ENCODE data around the gene EMB.
"Not testable (repeated sequence)": the region's sequence is repeated elsewhere in the genome, so short reads cannot be mapped to it uniquely, and the experiment has no call there.

The EMB gene, protein sequence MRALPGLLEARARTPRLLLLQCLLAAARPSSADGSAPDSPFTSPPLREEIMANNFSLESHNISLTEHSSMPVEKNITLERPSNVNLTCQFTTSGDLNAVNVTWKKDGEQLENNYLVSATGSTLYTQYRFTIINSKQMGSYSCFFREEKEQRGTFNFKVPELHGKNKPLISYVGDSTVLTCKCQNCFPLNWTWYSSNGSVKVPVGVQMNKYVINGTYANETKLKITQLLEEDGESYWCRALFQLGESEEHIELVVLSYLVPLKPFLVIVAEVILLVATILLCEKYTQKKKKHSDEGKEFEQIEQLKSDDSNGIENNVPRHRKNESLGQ

DNA sequence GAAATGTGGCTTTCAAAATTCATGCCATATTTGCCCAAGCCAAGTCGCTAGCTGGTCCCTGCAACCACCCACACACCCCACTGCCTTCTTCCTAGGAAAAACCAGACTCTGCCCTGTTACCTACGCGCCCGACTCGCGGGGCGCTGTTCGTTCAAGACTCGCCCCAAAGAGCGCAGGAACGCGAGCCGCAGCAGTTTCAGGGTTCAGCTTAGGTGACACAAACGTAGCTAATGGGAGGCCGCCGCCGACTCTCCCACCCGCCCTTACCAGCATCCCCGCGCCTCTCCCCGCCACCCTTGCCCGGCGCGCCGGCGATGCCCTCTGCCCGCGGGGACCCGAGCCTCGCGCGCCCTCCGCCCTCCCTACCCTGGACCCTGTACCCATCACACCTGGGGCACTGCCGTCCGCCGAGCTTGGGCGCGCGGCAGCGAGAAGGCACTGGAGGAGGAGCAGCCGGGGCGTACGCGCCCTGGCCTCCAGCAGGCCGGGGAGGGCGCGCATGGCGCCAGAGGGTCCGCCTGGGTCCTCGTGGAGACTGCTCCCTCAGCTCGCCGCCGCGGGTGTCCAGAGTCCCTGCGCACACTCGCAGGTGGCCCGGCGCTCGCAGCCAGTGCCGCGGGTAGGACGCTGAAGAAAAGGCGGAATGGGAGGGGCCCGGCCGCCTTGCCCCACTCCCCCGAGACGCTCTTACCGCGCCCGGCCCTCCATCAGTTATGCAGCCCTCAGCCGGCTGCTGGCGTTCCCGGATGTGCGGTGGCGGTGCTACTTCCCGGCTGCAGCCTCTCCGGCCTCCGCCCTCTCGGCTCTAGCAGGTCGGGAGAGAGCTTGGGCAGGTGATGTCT, at the start of gene EMB:
TSS of gene EMB (minus strand) at position 638 of the 842 bp plus-strand sequence. CDS start at position 501, 137 bp downstream.
- DNase-seq: peak; percentile 17

DNA sequence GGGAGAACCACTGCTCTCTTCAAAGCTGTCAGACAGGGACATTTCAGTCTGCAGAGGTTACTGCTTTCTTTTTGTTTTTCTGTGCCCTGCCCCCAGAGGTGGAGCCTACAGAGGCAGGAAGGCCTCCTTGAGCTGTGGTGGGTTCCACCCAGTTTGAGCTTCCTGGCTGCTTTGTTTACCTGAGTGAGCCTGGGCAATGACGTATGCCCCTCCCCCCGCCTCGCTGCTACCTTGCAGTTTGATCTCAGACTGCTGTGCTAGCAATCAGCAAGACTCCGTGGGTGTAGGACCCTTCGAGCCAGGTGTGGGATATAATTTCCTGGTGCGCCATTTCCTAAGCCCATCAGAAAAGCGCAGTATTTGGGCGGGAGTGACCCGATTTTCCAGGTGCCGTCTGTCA, 48.4 kb upstream of the EMB start:
- DNase-seq: not testable (repeated sequence)

DNA sequence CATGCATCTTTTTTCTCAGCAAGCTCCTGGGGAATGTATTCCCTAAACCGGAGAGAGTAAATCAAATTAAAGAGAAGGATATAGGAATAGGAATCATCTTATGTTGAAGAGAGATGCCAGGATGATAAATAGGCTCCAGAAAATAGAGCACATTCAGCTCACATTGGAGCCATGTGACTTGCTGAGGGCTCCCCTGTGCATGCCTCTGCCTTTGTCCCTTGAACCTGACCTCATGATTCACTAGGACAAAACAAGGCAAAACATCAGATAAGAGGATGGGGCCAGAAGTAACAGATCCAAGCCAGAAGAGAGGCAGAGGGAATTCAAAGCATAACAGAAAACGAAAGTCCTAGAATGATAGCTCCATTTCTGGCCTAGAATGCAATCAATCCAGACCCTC, 37.7 kb upstream of the EMB start:
- not testable (repeated sequence) for DNase-seq

DNA sequence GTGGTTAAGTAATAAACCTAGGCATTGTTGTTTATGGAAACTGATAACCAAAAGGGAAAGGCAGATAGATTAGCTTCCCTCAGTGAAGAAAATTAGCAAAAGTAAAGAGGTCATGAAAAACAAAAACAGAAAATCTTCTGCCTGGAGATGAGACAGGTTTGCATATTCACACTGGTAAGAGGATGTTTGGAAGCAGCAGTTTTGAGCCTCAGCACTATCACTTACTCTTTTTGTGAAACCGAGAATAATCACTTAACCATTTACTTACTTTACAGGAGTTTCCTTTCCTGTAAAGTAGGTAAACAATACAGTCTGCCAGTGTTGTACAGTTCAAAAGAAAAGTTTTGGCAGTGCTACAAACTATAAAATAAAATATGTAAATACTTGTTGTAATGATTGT, 35.5 kb upstream of the EMB start:
- DNase-seq: no peak

DNA sequence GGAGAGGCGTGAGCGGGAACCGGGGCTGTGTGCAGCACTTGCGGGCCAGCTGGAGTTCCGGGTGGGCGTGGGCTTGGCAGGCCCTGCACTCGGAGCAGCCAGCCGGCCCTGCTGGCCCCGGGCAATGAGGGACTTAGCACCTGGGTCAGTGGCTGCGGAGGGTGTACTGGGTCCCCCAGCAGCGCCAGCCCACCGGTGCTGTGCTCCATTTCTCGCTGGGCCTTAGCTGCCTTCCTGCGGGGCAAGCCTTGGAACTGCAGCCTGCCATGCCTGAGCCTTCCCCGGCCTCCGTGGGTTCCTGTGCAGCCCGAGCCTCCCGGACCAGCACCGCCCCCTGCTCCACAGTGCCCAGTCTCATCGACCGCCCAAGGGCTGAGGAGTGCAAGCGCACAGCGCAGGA, 23.9 kb upstream of the EMB start:
- not testable (repeated sequence) for DNase-seq

DNA sequence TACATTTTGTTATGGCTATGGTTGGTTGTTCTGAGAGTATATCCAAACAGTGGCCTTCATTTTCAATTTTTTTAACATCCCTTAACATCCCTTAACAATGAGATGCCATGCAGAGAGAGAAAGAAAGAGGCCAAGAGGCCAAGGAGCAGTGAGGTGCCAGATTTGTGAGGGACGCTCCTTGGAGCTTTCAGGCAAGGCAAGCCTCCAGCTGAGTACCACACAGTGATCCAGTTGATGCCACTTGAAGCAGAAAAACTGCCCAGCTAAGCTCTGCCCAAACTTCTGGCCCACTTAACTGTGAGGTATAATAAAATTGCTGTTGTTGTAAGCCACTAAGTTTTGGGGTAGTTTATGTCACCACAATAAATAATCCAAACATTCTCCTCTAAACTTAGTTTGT, 22.6 kb upstream of the EMB start:
- DNase-seq: no peak

DNA sequence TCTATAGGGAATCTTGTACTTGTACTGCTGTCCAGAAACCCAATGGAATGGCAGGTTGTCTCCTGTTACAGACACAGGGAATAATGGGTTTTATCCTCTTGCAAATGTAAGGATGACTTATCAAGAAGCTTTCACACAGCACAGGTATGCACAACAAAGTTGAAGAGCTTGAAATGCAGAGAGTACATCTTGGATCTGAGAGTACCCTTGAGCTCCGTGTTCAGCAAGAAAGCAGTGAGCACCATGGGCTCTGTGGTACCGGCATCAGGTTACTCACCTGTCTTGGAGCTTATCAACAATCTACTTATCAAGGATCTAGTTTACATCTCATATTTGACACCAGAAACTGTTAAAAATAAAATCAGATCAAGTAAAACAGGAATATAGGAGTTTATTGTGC, 22.0 kb upstream of the EMB start:
- no peak for DNase-seq

DNA sequence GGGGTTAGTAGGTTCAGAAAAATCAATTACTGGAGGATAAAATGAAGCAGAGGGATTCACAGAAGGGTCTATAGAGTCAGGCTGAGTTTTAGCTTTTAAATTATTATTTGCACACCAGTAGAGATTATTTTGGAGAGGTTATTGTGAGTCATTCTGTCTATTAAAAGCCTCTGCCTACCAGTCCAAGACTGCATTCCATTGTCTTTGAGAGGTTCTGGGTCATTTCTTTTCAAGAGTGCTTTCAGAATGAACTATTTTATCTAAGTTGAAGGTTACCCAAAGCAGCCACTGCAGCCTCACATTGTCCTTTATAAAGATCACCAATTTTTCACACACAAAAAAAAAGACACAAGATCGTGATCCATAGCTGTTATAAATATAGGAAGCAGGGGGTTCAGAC, 21.5 kb upstream of the EMB start:
- not testable (repeated sequence) for DNase-seq

DNA sequence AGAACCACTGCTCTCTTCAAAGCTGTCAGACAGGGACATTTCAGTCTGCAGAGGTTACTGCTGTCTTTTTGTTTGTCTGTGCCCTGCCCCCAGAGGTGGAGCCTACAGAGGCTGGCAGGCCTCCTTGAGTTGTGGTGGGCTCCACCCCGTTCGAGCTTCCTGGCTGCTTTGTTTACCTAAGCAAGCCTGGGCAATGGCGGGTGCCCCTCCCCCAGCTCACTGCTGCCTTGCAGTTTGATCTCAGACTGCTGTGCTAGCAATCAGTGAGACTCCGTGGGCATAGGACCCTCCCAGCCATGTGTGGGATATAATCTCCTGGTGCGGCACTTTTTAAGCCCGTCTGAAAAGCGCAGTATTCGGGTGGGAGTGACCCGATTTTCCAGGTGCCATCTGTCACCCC, 17.3 kb upstream of the EMB start:
- DNase-seq: not testable (repeated sequence)

DNA sequence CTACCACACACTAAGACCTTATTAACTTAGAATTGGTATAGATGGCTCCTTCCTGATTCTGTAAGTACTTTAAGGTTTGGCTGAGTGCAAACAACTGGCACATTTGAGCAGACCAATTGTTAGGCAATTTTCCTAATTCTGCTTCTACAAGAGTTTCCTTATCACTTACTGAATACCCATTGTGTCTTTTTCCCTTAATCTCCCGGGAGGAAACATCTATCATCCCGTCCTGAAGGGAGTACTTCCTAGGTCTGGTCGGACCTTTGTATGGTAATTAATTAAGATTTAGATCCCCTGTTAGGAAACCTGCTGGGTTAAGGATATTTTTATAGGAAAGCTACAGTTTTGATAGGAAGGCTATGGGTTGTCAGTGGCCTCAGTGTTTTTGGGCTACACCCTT, 8.2 kb upstream of the EMB start:
- not testable (repeated sequence) for DNase-seq

DNA sequence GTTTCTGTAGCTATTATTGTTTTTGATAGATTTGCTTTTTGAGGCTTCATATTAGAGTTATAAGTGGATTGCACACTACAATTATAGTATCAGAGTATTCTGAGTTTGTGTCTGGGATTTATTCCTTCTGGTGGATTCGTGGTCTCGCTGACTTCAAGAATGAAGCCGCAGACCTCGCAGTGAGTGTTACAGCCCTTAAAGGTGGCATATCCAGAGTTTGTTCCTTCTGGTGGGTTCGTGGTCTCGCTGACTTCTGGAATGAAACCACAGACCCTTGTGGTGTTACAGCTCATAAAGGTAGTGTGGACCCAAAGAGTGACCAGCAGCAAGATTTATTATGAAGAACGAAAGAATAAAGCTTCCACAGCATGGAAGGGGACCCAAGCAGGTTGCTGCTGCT, 6.9 kb upstream of the EMB start:
- no peak for DNase-seq

DNA sequence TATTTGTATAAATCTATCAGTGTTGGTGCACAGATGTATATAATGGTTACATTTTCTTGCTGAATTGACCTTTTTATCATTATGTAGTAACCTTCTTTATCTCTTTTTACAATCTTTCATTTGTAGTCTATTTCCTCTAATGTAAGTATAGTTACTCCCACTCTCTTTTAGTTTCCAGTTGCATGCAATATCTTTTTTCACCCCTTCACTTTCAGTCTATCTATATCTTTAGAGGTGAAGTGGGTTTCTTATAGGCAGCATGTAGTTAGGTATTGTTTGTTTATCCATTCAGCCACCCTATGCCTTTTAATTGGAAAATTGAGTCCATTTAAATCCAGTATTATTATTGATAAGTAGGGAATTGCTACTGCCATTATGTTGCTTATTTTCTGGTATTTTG, 6.1 kb upstream of the EMB start:
- DNase-seq: no peak

DNA sequence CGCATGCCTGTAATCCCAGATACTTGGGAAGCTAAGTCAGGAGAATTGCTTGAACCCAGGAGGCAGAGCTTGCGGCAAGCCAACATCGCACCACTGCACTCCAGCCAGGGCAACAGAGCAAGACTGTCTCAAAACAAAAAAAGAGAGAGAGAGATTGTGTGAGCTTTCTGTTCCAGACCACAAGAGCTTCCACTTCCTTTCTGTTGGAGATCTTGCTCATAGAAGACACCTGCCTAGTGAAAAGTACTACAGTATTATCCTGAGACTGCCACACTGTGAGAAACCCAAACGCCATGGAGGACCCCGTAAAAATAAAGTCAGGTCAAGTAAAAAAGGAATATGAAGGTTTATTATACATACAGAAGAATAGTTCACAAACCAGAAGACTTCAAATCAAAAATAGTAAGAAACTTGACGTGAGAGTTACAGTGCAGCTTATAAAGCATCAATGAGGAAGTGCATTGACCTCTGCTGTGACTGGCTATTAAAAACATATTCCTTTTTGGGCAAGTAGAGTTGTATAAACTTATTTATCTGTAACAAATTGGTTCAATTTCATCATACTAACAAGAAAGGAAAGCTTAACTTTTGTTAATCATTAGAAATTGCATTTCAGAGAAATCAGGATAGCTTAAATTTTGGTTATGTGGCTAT, 4.3 kb upstream of the EMB start:
- no peak for DNase-seq

DNA sequence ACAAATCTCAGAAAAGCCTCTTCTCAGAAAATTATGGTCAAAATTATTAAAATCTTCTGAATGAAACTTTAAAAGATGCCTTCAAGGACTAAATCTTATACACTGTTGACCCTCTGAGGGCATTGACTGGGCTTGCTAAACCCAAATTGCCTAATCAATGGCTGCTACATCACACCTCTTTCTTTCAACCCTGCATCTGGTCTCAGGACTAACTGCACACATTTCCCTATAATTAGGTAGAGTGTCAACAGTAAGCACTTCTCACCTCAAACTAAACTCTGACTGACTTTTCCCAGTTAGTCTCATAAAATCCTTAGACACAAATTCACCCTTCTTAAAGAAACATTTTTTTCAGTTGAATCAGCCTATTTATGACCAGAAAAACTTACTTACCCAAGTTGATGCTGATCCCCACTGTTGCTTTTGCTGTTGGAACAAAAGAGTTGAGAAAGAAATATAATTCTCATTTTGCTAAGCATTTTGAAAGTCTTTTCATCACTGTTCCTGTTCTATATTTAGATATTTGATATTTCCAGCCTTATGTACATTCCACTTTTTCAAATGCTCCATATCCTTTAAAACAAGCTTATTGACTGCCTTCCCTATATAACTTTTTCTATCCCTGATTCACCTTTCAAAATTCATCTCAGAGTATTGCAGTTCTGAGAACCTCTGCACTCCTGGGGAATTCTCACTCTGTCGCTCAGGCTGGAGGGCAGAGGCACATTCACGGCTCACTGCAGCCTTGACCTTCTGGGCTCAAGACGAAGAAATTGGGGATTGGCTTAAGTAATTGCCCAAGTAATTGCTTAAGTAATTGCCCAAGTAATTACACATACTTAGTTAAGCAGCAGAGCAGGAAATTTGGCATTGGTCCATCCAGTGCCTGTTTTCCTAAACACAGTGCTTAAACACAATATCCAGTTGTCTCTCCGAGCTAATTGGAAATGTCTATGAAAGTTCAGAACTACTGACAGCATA, 1.8 kb upstream of the EMB start:
- not testable (repeated sequence) for DNase-seq

DNA sequence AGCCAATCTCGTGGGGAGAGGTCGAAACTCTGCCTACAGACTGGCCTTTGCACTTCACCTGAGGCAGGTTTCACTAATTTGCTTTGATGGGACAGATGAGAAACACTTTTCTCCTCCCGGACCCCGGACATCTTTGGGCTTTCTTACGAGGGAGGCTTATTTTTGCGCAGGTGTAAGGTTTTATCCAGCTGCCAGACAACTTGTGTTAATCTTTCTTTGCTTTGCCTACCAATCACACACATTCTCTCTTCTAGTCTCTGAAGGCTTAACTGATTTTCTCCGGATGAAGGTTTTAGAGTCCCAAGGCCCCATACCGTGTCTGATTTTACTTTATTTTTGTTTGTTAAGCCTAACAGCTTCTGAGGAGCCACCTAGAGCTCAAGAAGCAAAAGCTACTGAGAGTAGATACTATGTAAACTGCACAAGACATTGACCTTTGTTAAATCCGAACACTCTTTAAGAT, 436 bp upstream of the EMB start:
- no peak for DNase-seq

DNA sequence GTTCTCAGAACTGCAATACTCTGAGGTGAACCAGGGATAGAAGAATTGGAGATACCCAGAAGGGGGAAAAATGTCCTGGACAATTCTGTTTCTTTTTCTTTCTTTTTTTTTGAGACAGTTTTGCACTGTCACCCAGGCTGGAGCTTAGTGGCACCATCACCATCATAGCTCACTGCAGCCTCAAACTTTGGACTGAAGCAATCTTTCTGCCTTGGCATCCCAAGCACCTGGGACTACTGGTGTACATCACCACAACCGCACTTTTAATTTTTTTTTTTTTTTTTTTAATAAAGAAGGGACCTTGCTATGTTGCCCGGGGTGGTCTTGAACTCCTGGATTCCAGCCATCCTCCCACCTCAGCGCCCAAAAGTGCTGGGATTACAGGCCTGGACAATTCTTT, 1.9 kb downstream of the EMB start:
- DNase-seq: no peak

DNA sequence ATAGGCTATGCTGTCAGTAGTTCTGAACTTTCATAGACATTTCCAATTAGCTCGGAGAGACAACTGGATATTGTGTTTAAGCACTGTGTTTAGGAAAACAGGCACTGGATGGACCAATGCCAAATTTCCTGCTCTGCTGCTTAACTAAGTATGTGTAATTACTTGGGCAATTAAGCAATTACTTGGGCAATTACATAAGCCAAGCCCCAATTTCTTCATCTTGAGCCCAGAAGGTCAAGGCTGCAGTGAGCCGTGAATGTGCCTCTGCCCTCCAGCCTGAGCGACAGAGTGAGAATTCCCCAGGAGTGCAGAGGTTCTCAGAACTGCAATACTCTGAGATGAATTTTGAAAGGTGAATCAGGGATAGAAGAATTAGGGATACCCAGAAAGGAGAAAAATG, 3.0 kb downstream of the EMB start:
- not testable (repeated sequence) for DNase-seq

DNA sequence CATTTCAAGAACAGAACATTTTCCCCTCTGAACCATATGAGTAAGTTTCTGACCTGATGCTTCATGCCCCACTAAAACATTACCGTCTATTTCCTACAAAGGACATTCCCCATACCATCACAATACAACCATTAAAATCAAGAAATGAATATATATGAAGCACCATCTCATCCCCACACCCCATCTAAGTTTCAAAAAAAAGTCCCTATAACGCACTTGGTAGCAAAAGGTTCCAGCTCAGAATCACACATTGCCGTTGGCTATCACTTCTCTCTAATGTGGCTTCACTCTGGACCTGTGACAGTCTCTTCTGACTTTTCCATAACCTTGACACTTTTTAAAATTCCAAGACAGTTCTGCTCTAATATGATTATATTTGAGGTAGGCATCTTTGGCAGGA, 5.9 kb downstream of the EMB start:
- no peak for DNase-seq

DNA sequence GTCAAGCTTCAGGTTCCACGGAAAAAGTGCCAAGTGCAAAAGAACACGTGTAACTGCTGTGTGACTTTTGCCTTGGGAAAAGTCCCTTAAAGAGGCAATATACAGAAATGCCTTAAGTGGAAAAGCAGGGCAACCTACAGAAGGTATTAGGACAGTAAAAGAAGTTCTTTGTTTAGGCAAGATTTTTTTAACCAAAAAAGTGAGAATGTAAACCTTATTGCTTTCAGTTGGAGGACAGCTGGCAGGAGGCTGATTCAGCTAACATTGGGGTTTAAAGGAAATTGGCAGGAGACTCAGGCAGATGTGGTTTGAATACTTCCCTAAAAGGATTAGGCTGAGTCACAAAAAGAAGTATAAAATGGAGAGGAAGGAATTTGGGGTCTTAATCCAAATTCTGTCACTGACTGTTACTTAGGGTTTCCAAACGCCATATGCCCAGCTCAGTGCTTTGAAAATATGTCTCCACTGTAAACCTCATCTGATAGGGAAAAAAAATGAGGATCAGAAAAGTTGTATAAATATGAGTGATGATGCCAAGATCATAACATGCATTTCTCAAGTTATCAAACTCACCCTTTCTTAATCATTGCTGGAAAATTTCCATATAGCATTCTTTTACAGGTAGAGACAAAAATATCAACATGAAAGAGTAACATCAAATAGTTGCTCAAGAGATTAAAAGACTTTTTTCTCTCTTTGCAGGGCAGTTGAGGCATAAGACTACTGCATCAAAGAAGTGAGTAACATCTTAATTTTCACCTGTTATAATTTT, 9.8 kb downstream of the EMB start:
- not testable (repeated sequence) for DNase-seq

DNA sequence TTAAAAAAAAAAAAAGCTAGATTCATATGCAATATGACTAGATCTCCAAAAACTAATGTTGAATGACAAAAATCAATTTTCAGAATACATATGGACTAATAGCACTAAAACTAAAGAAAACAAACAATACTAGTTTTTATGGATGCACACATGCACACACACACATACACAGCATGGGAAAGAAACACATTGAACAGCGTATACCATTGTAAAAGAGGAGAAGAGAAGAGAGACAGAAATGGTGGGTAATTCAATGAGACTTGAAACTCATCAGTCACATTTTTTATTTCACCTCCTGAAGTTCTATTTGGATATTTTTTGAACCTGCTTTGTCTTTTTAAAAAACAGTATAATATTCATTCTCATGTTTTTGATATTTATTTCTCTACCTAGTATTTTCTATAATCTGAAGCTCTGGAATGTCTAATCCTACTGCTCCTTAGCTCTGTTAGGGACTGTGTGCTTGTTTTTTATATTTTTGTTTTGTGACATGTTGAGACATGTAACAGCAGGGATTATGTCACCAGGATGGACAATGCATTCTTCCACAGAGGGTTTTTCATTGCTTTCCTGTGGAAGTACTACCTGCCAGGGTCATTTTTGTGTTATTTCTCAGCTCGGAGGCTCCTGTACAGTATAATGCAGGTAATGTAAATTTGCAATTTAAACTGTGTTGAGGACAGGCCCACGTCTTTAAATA, 17.8 kb downstream of the EMB start:
- DNase-seq: not testable (repeated sequence)
